ENCODE data around the gene PGA4.

Gene PGA4

DNA sequence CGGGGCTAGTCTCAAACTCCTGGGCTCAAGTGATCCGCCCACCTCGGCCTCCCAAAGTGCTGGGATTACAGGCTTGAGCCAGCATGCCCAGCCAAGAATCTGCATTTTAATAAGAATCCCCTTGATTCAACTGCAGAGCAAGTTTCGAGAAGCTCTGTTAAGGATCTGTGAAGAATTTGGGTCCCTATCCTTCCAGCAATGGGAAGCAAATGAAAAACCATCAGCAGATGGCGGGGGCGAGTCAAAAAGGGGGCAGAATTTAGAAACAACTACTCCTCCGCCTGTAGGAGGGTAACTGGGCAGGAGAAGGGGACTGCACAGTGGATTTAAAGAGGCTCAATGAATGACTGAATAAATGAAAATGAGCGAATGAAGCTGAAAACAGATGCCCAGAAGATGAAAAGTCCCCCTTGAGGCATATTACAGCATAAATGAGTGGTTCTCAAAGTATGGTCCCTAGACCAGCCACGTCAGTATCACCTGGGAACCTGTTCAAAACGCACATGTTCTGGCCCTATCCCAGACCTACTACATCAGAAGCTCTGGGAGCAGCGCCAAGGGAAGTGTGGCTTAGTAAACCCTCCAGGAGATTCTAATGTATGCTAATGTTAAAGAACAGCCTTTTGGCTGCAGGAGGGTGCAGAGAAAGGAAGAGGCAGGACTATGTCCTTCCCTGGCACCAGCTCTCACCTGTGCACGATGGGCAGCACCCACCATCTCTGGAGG lies 58.0 kb downstream of the PGA4 start:
- ChIA-PET POLR2A (no interaction called here), CTCF (interaction anchor here (0.6 to 1.3 kb wide), 4 partner anchors 26 to 425 kb away, joined by 3 to 4 read pairs (median 3); no protein-coding TSS in a partner anchor)
- Histone ChIP-seq H3K4me3 (ENCODE audit: low read depth, low read length) (no peak overlapping the region), H3K27ac (ENCODE audit: extremely low read depth, low read depth, low read length) (no peak overlapping the region), H3K36me3 (ENCODE audit: control insufficient read depth in 2 of 2, insufficient read depth in 1 of 2, low read length in 2 of 2) (peaks cover 0 to 38% of the 10 kb centered on the region in 2 experiments; a peak in 1 of 3 replicates), H3K4me1 (ENCODE audit: control insufficient read depth, insufficient read depth, low read length) (no peaks in the 10 kb centered on the region), H3K9me3 (ENCODE audit: control insufficient read depth, insufficient read depth, low read depth, low read length) (no peaks in the 10 kb centered on the region)
- TF ChIP-seq ZNF132 (tag by site-specific recombination; IDR thresholded peaks at IDR 0.05; ENCODE audit: borderline replicate concordance) (no peak), ZNF585B (tag by site-specific recombination; IDR thresholded peaks at IDR 0.05) (no peak), GLIS1 (tag by site-specific recombination; IDR thresholded peaks at IDR 0.05) (no peak), ZNF510 (tag by site-specific recombination; IDR thresholded peaks at IDR 0.05; ENCODE audit: insufficient replicate concordance) (no peak), ZNF426 (tag by site-specific recombination; IDR thresholded peaks at IDR 0.05) (no peak), ZNF157 (tag by site-specific recombination; IDR thresholded peaks at IDR 0.05) (no peak), KLF16 (tag by site-specific recombination; IDR thresholded peaks at IDR 0.05) (no peak), ZNF19 (tag by site-specific recombination; IDR thresholded peaks at IDR 0.05; ENCODE audit: low read depth) (no peak), ZNF10 (tag by site-specific recombination; IDR thresholded peaks at IDR 0.05) (no peak)
- TF ChIP-seq, protein P1, sequence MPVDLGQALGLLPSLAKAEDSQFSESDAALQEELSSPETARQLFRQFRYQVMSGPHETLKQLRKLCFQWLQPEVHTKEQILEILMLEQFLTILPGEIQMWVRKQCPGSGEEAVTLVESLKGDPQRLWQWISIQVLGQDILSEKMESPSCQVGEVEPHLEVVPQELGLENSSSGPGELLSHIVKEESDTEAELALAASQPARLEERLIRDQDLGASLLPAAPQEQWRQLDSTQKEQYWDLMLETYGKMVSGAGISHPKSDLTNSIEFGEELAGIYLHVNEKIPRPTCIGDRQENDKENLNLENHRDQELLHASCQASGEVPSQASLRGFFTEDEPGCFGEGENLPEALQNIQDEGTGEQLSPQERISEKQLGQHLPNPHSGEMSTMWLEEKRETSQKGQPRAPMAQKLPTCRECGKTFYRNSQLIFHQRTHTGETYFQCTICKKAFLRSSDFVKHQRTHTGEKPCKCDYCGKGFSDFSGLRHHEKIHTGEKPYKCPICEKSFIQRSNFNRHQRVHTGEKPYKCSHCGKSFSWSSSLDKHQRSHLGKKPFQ (tag by site-specific recombination; IDR thresholded peaks at IDR 0.05) = no peak
- TF ChIP-seq, protein P2, sequence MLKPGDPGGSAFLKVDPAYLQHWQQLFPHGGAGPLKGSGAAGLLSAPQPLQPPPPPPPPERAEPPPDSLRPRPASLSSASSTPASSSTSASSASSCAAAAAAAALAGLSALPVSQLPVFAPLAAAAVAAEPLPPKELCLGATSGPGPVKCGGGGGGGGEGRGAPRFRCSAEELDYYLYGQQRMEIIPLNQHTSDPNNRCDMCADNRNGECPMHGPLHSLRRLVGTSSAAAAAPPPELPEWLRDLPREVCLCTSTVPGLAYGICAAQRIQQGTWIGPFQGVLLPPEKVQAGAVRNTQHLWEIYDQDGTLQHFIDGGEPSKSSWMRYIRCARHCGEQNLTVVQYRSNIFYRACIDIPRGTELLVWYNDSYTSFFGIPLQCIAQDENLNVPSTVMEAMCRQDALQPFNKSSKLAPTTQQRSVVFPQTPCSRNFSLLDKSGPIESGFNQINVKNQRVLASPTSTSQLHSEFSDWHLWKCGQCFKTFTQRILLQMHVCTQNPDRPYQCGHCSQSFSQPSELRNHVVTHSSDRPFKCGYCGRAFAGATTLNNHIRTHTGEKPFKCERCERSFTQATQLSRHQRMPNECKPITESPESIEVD (tag by site-specific recombination; IDR thresholded peaks at IDR 0.05) = no peak
- TF ChIP-seq, protein P3, sequence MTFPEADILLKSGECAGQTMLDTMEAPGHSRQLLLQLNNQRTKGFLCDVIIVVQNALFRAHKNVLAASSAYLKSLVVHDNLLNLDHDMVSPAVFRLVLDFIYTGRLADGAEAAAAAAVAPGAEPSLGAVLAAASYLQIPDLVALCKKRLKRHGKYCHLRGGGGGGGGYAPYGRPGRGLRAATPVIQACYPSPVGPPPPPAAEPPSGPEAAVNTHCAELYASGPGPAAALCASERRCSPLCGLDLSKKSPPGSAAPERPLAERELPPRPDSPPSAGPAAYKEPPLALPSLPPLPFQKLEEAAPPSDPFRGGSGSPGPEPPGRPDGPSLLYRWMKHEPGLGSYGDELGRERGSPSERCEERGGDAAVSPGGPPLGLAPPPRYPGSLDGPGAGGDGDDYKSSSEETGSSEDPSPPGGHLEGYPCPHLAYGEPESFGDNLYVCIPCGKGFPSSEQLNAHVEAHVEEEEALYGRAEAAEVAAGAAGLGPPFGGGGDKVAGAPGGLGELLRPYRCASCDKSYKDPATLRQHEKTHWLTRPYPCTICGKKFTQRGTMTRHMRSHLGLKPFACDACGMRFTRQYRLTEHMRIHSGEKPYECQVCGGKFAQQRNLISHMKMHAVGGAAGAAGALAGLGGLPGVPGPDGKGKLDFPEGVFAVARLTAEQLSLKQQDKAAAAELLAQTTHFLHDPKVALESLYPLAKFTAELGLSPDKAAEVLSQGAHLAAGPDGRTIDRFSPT (tag by site-specific recombination; IDR thresholded peaks at IDR 0.05) = no peak

DNA sequence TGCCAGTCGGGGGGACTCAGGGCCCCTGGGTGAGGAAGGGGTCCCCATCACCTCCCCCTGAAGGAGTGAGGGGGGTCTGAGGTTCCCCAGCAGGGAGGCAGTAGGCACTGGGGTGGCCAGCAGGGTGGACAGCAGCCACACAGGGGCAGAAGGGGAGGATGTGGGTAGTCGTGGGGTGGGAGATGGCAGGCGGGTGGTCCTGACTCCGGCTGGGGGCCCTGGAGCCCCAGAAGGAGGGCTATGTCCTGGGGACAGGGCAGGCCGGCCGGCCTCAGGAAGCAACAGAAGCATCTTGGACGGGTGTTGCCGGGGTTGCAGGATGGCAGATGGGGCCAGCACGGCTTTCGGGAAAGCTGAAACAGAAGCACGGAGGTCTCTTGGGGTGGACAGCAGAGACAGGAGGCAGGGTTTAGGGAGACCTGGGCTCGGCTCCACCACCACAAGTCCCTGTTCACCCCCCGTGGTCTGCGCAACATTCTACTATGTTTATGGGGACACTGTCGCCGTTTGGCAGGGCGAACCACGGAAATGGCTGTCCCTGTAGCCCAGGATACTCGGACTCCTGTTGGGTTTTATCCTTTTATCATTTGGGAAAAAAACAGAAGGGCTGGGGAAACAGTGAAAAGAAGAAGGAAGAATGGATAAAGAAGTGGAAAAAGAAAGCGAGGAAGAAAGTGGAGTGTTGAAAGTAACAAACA lies 58.9 kb downstream of the PGA4 start:
- ChIA-PET POLR2A (interaction anchor here (1.0 kb wide), 1 partner anchor 22 kb away, joined by 3 read pairs; no protein-coding TSS in a partner anchor), CTCF (interaction anchor here (1.3 to 1.7 kb wide), 2 partner anchors 27 to 104 kb away, joined by 3 to 7 read pairs; no protein-coding TSS in a partner anchor)
- Histone ChIP-seq H3K4me1 (ENCODE audit: control insufficient read depth, insufficient read depth, low read length) (no peaks in the 10 kb centered on the region), H3K36me3 (ENCODE audit: control insufficient read depth in 2 of 2, insufficient read depth in 1 of 2, low read length in 2 of 2) (peaks cover 0 to 42% of the 10 kb centered on the region in 2 experiments; a peak in 1 of 3 replicates), H3K27ac (ENCODE audit: extremely low read depth, low read depth, low read length) (no peak overlapping the region), H3K9me3 (ENCODE audit: control insufficient read depth, insufficient read depth, low read depth, low read length) (no peaks in the 10 kb centered on the region), H3K4me3 (ENCODE audit: low read depth, low read length) (no peak overlapping the region)
- 0 out of 2 replicates have a peak, but pooled peaks have one; percentile 21 for TF ChIP-seq PRDM1 (tag by site-specific recombination; IDR thresholded peaks at IDR 0.05)
- no peak for TF ChIP-seq SCRT1 (tag by site-specific recombination; IDR thresholded peaks at IDR 0.05; ENCODE audit: borderline replicate concordance)
